Raji (cell line): ENCODE measurements around the gene ADGRA1.

ENCODE experiments used
- POLR2A ChIP-seq: IDR thresholded peaks from 2 replicates; pipeline ENCODE4 v1.6.1; 2011; ENCODE audit warnings: low read depth, low read length, control low read depth; ENCODE audit not compliant: insufficient read depth

Gene ADGRA1

DNA sequence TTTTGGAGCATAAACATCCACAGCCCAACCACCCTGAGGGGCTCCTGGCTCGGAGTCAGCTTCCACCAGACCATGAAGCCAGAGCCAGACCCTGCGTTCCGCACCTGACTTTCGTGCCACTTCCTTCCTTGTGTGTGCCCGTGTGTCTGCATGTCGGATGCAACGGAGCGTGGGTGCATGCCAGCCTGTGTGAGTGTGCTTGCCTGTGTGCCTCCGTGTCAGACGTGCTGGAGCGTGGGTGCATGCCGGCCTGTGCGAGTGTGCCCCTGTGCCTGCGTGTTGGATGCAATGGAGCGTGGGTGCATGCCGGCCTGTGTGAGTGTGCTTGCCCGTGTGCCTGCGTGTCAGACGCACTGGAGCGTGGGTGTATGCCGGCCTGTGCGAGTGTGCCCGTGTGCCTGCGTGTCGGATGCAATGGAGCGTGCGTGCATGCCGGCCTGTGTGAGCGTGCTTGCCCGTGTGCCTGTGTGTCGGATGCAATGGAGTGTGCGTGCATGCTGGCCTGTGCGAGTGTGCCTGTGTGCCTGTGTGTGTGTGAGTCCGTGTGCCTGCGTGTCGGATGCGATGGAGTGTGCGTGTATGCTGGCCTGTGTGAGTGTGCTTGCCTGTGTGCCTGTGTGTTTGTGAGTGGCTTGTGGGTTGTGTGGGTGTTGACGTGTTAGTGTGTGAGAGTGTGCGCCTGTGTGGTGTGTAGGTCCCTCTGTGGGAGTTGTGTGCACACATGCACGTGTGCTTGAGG is 44.2 kb downstream of the ADGRA1 start:
- TF ChIP-seq POLR2A = no peak

DNA sequence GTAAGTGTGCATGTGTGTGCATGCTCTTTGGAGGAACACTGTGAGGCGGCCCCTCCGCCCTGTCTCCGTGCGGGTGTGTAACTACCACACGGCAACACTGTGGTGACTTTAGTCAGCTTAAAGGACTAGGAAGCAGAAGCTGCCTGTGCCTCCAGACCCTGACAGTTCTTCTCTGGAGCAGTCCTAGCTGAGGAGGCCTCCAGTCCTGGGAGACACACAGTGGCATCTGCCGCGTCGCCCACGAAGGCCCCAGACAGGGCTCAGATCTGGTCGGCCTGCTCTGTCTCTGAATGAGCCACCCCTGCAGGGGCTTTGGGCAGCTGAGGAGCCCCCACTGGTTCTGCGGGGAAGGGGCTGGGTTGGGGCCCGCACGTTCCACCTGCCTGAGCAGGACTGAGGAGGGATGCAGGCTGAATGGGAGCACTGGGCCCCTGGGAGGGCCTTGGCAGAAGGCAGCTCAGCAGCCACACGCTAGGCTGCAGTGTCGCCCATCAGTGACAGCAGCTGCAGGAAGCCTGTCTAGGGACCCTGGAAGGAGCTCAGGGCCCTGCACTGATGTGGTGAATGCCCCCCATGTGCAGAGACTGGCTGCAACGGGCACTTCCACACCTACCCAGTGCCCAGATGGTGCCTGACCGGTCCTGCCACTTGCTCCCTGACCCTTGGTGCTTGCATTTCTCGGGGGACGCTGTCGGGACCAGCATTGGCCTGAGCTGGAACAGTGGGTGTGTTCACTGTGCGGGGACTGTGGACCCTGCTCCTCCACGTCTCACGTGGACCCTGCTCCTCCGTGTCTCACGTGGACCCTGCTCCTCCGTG is 45.0 kb downstream of the ADGRA1 start:
- TF ChIP-seq POLR2A = no peak

DNA sequence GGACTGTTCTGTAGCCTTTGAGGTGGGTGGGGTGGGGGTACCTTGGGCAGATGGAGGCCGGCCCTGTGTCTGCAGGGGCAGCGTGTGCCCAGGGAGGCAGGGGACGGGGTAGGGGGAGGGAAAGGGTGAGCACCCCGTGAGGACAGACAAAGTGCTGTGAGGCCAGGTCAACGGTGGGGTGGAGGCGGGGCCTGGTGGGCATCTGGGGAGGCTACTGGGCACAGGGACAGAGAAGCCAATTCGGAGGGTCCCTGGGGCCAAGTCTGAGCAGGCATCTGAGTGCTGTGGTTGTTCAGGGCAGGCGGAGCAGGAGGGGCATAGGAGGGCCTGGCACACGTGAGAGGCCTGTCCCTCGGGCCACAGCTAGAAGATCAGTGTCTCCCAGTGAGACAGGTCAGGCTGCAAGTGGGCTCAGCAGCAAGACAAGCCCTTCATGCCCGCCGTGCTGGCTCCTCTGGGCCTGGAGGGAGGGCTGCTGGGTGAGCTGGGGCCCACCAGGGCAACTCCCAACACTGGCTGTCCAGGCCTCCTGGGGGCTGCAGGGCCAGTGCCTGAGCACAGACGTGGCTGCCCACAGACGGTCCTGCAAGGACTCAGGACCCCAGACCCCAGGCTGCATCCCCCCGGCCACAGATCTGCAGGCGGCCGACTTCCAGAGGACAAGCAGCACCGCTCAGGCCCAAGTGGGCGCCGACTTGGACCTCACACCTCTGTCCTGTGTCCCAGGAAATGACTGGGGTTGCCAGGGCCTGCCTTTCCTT is 45.9 kb downstream of the ADGRA1 start:
- TF ChIP-seq POLR2A = no peak

DNA sequence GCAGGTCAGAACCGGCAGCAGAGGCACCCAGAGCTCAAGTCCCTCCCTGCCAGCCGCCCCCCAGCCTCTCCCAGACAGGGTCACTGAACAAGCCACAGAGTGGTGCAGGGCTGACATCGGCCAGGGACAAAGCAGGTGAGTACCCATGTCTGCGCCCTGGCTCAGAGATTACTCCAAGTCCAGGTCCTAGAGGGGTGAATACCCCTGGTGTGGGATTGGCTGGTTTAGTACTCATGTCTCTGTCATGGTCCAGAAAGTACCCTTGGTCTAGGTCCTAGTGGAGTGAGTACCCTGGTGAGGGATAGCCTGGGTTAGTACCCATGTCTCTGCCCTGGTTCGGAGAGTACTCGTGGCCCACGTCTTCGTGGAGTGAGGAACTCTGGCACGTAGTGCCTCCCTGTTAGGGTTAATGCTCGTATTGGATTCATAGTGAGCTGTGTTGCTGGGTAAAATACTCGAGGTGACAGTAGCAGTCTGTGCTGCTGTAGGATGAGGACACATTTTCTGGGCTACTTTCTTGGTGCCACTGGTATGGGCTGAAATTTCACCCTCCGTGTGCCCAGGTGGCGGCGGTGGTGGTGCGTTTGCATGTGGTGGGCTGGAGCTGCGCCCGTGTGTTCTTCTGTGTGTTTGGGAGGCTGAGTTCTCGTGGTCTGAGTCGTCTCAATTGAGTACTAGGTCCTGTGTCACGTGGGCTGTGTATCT is 46.8 kb downstream of the ADGRA1 start:
- no peak for TF ChIP-seq POLR2A

DNA sequence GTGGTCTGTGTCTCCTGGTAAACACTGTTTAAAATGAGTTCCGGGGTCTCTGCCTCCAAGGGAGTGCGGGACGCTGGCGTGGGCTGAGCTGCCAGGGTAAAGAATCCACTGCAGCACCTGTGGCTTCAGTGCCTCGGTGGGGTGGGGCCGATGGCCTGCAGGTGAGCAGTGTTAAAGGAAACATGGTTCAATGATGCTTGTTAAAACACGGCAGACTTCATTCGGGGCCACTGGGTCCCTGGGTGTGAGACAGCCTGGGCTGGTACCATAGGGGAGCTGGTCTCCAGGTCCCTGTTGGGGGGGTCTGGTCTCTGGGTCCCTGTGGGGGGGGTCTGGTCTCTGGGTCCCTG is 47.4 kb downstream of the ADGRA1 start:
- no peak for TF ChIP-seq POLR2A

DNA sequence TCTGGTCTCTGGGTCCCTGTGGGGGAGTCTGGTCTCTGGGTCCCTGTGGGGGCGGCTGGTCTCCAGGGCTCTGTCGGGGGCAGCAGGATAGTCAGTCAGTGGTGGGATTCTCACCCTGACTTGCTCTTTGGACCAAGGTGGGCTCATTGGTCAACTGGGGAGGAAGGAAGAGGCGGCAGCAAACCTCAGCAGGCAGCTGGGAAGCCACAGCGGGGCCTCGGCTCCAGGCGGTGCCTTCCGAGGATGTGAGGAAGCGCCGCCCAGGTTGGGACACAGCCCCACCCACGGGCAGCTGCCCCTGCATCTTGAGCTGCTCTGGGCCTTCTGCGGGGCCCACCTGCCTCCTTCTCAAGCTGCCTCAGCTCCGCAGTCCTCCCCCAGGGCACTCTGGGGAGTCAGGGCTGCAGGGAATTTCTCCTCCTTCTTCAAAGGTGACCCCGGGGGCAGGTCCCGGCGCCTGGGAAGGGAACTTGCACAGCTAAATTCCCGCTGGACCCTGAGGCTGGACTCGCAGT is 51.9 kb downstream of the ADGRA1 start:
- TF ChIP-seq POLR2A = no peak

DNA sequence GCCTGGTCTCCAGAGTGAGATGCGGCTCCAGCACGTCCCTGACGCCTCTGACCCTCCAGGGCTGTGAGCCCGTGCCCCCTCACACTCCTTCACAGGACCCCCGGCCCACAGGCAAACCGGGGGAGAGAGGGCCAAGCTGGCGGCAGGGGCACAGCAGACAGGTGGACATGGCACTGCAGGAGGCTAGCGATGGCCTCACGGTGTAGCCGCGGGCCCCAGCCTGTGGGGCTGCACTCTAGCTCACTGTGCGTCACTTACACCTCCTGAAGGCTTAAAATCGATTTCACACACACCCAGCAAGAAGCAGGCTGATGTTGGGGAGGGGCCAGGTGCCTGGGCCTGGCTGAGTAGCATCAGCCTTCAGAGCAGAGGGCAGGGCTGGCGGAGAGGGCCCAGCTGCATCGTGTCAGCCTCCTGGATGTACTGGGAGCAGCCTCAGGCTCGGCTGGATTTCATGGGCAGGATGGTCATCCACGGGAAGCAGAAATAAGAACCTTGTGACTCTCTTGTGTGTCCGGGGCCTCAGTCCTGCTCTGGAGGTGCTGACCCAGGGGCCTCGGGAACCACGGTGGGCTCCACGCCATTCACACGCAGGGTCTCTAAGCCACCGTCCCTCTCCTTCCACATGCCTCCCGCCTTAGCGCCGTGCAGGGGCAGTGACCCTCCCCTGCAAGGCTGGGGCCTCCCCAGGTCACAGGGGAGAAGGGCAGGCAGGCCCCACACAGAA is 52.9 kb downstream of the ADGRA1 start:
- TF ChIP-seq POLR2A = no peak

DNA sequence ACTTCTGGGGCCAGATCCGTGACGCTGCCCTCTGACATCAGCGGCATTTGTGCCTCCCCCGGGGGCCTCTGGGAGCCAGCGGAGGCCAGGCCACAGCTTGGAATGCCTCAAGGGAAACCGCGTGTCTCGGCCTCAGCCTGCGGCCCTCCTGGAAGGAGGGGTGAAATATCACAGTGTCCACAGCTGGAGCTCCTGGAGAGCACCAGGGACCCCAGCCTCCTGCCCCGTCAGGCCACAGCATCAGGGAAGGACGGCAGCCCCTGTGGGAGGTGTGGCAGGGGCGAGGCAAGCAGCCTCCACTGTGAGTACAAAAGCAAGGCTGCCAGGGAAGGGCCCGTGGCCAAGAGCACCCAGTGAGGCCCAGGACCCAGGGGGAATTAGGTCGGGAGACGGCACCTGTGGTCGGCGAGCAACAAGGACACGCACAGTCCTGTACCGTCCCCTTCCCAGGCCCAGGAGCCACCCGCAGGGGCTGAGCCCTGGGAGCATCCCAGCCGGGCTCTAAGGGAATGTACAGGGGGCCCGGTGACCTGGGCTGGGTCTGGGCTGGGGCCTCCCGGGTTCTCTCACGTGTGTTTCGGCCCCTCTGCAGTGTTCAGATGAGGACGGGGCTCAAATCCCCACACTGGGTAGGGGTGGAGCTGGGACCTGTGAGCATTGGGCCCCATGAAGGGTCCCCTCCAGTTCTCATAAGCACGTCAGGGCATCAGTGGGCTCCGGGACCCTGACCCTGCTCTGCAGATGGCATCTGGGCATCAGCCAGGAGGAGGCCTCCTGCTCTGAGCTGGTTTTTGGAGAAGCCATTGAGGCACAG is 53.6 kb downstream of the ADGRA1 start:
- no peak for TF ChIP-seq POLR2A

DNA sequence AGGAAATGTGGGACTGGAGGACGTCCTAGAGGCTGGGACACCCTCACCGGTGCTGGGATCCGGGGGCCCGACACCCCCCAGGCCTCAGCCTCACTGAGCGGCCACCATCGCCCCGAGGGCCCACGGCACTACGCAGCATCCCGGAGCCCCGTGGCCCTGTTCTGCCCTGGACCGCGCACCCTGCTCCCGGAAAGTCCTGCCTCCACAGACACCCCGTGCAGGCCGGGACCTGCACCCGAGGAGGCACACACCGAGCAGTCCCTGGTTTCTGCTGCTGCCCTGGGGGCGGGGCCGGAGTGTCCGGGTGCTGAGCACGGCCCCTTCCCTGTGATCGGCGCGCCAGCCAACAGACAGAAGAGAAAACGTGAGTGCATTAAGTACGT is 54.2 kb downstream of the ADGRA1 start:
- no peak for TF ChIP-seq POLR2A

DNA sequence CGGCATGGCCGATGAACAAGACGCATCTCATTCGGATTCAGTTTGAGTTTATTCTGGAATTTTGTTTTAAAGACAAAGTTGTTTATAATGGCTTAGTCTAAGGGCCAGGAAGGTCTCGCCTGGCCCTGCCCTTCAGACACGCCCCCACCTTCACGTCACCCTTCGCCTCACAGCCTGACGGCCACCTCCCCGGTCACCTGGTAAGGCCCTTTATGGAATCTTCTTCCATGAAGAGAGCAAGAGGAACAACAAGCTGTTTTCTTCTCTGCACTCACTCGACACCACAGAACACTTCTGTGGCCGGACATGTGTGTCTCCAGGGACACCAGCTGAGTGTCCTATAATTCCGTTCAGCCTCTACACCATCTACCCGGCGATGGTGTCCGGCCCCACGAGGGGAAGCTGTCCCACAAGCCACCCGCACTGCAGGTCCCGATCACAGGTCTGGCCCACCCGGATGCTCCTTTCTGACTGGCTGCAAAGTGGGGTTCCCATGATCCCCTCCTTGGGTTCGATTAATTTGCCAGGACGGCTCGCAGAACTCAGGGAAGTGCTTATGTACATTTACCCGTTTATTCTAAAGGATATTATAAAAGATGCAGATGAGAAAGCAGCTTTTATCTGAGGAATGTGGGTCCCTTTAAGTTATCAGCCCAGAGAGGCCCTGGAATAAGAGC is 54.9 kb downstream of the ADGRA1 start:
- no peak for TF ChIP-seq POLR2A

DNA sequence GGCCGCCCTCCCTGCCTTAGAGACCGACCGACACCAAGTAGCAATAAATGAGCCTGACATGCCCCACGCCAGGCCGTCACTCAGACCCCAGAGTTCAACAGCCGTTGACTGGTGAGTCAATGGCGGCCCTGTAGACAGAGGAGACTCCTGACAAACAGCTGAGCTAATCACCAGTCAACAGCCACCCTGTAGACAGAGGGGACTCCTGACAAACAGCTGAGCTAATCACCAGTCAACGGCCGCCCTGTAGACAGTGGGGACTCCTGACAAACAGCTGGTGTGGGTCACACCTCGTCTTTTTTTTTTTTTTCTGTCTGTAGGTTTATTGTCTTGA is 55.4 kb downstream of the ADGRA1 start:
- TF ChIP-seq POLR2A = no peak

DNA sequence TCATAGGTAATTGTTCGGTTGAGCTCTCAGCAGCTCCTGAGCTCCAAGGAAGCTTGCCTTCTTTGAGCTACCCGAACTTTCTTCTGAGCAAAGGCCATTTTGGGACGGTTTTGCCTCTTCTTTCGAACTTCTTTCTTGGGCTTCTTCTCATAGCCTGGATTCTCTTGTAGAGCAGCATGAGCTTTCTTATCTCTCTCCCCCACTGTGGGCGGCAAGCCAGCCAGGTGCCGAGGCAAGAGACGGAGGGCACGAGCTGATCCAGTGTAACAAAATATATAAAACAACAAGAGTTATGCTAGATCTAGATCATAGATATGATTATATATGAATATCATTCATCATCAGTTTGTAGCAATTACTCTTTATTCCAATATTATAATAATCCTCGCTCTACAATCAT is 55.8 kb downstream of the ADGRA1 start:
- no peak for TF ChIP-seq POLR2A

DNA sequence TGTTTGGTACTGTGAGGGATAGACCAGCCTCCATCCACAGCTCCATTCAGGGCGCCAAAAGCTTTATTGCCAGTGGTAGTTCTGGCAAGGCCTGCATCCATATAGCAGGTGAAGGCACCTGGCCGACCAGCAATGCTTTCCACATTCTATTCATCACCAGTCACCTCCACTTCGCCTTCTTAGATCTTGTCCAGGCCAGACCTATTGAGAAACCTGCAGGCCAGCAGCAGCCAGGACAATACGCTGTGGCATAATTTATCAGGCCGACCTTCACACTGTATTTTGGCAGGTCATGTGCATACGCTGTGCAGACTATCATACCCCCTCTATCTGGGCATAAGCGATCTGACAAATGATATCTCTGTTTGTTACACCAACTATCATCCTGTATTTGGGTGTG is 57.0 kb downstream of the ADGRA1 start:
- no peak for TF ChIP-seq POLR2A
